DOHH2 (cell line): Measurements from ENCODE around the gene MGAT4B.

Source experiments
- H3F3A ChIP-seq: fragments of 200-600 bp; sonication (generic), shearing (Covaris generic); 2 replicates; pipeline ENCODE4 v1.6.0; 2016; ENCODE audit warnings: antibody characterized with exemption, mild to moderate bottlenecking; ENCODE audit not compliant: control insufficient read depth, insufficient read depth
- H3K27ac ChIP-seq: fragments of 200-600 bp; sonication (generic); 2 replicates; pipeline ENCODE4 v1.5.1; 2014; ENCODE audit warnings: low read depth, mild to moderate bottlenecking, low read length, moderate library complexity
- H3K27me3 ChIP-seq: fragments of 200-600 bp; sonication (generic); 2 replicates; pipeline ENCODE4 v1.6.1; 2014; ENCODE audit warnings: mild to moderate bottlenecking, low read length, mixed read lengths; ENCODE audit not compliant: control insufficient read depth
- H3K36me3 ChIP-seq: fragments of 200-600 bp; sonication (generic); 2 replicates; pipeline ENCODE4 v1.6.1; 2014; ENCODE audit warnings: mild to moderate bottlenecking, low read length, moderate library complexity, mixed read lengths; ENCODE audit not compliant: control insufficient read depth
- H3K4me1 ChIP-seq: fragments of 200-600 bp; sonication (generic); 2 replicates; pipeline ENCODE4 v1.6.1; 2014; ENCODE audit warnings: mild to moderate bottlenecking, low read length, mixed read lengths; ENCODE audit not compliant: control insufficient read depth
- H3K4me2 ChIP-seq: fragments of 200-600 bp; sonication (generic); 2 replicates; pipeline ENCODE4 v1.6.0; 2014; ENCODE audit warnings: mild to moderate bottlenecking, low read length, moderate library complexity
- H3K4me3 ChIP-seq: fragments of 200-600 bp; sonication (generic); 2 replicates; pipeline ENCODE4 v1.5.1; 2014; ENCODE audit warnings: mild to moderate bottlenecking, low read length, mixed read lengths
- H3K79me2 ChIP-seq: fragments of 200-600 bp; sonication (generic); 2 replicates; pipeline ENCODE4 v1.6.1; 2014; ENCODE audit warnings: mild to moderate bottlenecking, low read length, mixed read lengths; ENCODE audit not compliant: control insufficient read depth
- H3K9me2 ChIP-seq: fragments of 200-600 bp; sonication (generic); replicated peaks from 2 replicates; pipeline ENCODE4 v1.6.1; 2014; ENCODE audit warnings: mild to moderate bottlenecking, low read length, mixed read lengths; ENCODE audit not compliant: control insufficient read depth
- H3K9me3 ChIP-seq: fragments of 200-600 bp; sonication (generic); 2 replicates; pipeline ENCODE4 v1.6.1; 2014; ENCODE audit warnings: antibody characterized with exemption, low read length, mixed read lengths; ENCODE audit not compliant: control insufficient read depth, insufficient read depth
- H4K20me1 ChIP-seq: fragments of 200-600 bp; sonication (generic); 2 replicates; pipeline ENCODE4 v1.6.0; 2014; ENCODE audit warnings: low read depth, mild to moderate bottlenecking, antibody characterized with exemption, low read length, moderate library complexity; ENCODE audit not compliant: control insufficient read depth, insufficient read depth
- EZH2phosphoT487 ChIP-seq: fragments of 200-600 bp; sonication (generic); IDR thresholded peaks from 2 replicates; pipeline ENCODE4 v1.6.1; 2017; ENCODE audit warnings: borderline replicate concordance, mild to moderate bottlenecking, antibody characterized with exemption, low read length, moderate library complexity, mixed read lengths
- TF ChIP-seq, protein P1 (sequence below): fragments of 200-600 bp; sonication (generic); IDR thresholded peaks from one replicate; pipeline ENCODE4 v1.5.1; 2014; ENCODE audit warnings: antibody characterized with exemption, mild to moderate bottlenecking, low read depth, low read length; ENCODE audit not compliant: poor library complexity, severe bottlenecking

Gene MGAT4B

DNA sequence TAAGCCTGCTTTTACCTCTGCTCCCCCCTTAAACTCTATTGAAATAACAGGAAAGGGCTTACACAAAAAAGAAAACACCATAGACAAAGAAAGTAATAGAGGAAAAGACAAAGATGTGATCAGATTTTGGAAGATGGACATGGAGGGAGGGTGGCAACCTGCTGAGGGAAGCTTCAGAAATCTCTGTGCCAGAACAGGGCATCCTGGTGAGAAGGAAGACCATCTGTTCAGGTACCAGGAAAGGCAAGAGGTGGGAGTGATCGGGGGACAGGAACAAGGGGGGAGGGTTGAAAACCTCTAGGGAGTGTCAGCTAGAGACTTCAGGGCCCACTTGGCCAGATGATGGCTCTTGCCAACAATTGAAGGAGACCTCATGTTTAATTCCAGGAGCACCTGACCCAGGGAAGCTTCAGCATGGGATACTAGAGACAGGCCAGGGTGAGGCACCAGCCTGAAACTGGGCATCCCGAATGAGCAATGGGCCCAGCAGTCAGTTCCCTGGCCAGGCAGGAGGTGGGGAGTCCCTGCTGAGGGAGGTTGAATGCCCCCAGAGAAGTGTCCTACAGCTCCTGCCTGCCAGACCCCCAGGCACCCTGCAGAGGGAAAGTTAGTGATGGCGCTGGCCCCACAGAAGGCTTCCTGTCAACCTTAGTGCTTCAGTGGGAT is 22.2 kb upstream of the MGAT4B start:
- TF ChIP-seq, protein P1, sequence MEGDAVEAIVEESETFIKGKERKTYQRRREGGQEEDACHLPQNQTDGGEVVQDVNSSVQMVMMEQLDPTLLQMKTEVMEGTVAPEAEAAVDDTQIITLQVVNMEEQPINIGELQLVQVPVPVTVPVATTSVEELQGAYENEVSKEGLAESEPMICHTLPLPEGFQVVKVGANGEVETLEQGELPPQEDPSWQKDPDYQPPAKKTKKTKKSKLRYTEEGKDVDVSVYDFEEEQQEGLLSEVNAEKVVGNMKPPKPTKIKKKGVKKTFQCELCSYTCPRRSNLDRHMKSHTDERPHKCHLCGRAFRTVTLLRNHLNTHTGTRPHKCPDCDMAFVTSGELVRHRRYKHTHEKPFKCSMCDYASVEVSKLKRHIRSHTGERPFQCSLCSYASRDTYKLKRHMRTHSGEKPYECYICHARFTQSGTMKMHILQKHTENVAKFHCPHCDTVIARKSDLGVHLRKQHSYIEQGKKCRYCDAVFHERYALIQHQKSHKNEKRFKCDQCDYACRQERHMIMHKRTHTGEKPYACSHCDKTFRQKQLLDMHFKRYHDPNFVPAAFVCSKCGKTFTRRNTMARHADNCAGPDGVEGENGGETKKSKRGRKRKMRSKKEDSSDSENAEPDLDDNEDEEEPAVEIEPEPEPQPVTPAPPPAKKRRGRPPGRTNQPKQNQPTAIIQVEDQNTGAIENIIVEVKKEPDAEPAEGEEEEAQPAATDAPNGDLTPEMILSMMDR, result no peak
- Histone ChIP-seq H3K9me3 (no peaks in the 10 kb centered on the region), H3K27ac (no peak overlapping the region), H3K4me3 (no peak overlapping the region), H3F3A (no peaks in the 10 kb centered on the region), H3K4me2 (no peak overlapping the region), H3K27me3 (no peaks in the 10 kb centered on the region), H3K79me2 (no peaks in the 10 kb centered on the region), H3K36me3 (peaks cover 74% of the 10 kb centered on the region), H3K9me2 (no peaks in the 10 kb centered on the region), H4K20me1 (no peaks in the 10 kb centered on the region), H3K4me1 (no peaks in the 10 kb centered on the region)

DNA sequence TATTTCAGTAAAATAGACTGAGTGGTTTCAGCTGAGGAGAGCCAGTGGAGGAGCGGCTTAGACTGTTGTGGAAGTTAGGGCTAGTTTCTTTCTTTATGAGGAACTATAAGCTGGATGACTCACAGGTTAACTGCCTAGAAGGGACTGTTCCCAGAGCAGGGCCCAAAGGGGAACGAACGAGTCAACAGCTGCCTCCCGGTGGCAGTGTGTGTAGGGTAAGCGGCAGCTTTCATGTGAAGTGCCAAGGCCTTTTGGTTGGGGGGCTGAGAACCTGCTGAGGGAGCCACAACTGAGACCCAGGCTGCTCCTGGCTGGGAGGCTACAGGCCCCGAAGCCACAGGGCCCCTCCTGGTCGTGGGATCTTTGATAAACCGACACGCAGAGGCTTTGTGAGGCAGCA is 21.0 kb upstream of the MGAT4B start:
- H3K27ac ChIP-seq, result no peak overlapping the region
- peaks cover 4% of the 10 kb centered on the region for H3K79me2 ChIP-seq
- H3F3A ChIP-seq, result no peaks in the 10 kb centered on the region
- H3K4me1 ChIP-seq, result no peaks in the 10 kb centered on the region; the same call in 1 of the 2 replicates
- no peak overlapping the region for H3K4me2 ChIP-seq
- TF ChIP-seq EZH2phosphoT487, result no peak
- H4K20me1 ChIP-seq, result peaks cover 1% of the 10 kb centered on the region; the same call in 1 of the 2 replicates
- H3K27me3 ChIP-seq, result no peaks in the 10 kb centered on the region
- no peaks in the 10 kb centered on the region for H3K9me2 ChIP-seq
- no peaks in the 10 kb centered on the region for H3K9me3 ChIP-seq
- H3K36me3 ChIP-seq, result peaks cover 71% of the 10 kb centered on the region
- no peak overlapping the region for H3K4me3 ChIP-seq

DNA sequence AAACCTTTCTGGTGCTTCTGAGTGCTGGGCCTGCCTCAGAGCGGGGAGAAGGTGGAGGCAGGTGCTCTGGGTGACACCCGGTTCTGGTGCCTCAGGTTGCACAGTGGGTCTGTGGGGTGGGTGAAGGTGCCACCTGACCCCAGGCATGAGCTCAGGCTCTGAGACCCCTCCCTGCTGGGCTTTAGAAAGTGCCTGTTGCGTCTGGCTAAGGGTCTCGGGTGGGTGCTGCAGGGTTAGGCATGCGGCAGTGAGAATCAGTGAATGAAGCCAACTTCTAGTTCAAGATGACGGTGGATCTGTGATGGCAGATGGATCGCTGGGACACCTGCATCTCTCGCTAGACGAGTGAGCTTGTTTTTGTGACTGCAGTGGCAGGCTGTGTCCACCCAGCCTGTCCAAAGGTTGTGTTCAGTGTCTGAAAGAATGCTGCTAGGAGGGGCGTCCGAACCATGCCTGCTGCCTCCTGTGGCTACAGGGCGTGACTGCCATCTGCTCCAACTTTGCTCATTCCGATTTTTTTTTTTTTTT is 19.1 kb upstream of the MGAT4B start:
- no peaks in the 10 kb centered on the region for H3K9me2 ChIP-seq
- no peak overlapping the region for H3K27ac ChIP-seq
- H3F3A ChIP-seq, result 0 out of 2 replicates have a peak, but pooled peaks cover 3% of the 10 kb centered on the region
- TF ChIP-seq EZH2phosphoT487, result no peak
- TF ChIP-seq, protein P1, result no peak
- no peaks in the 10 kb centered on the region for H3K27me3 ChIP-seq
- H3K36me3 ChIP-seq, result peaks cover 70% of the 10 kb centered on the region
- peaks cover 12% of the 10 kb centered on the region; the same call in 1 of the 2 replicates for H4K20me1 ChIP-seq
- no peak overlapping the region for H3K4me3 ChIP-seq
- peaks cover 11% of the 10 kb centered on the region for H3K4me1 ChIP-seq
- H3K79me2 ChIP-seq, result peaks cover 23% of the 10 kb centered on the region
- H3K4me2 ChIP-seq, result no peak overlapping the region
- H3K9me3 ChIP-seq, result no peaks in the 10 kb centered on the region

DNA sequence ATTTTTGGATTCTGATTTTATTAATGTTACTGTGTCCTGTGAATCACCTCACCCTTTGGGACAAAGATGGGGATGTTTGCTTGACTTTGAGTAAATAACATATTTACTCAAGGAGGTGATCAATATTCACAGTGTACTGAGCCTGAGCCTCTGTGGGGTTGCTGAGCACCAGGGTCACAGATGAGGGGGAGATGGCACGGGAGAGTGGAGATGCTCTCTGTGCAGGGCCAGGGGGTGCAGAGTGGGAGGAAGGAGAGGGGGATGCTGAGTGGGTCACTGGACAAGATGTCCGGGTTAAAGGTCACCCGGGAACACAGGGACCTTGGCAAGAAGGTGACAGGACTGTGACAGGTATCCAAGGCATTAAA is 18.1 kb upstream of the MGAT4B start:
- Histone ChIP-seq H3K4me3 (no peak overlapping the region), H3F3A (peaks cover 5% of the 10 kb centered on the region; the same call in 1 of the 2 replicates), H3K27ac (no peak overlapping the region), H4K20me1 (peaks cover 12% of the 10 kb centered on the region; the same call in 1 of the 2 replicates), H3K4me1 (peaks cover 20% of the 10 kb centered on the region), H3K4me2 (no peak overlapping the region), H3K27me3 (no peaks in the 10 kb centered on the region), H3K9me2 (no peaks in the 10 kb centered on the region), H3K9me3 (no peaks in the 10 kb centered on the region), H3K79me2 (peaks cover 27% of the 10 kb centered on the region), H3K36me3 (peaks cover 66% of the 10 kb centered on the region)
- no peak for TF ChIP-seq EZH2phosphoT487
- TF ChIP-seq, protein P1, result no peak
